GM12892 (cell line): ENCODE results near the gene ETNK1. TPM values are rescaled to one million over a fixed set of nuclear protein-coding genes. Genes with fewer than 3 reads are reported as not detected.
"Not testable (repeated sequence)": the region's sequence is repeated elsewhere in the genome, so short reads cannot be mapped to it uniquely, and the experiment has no call there.

Source experiments
- DNase-seq: peaks from one replicate; pipeline ENCODE4 v3.0.0; 2011; ENCODE audit not compliant: insufficient read length
- FAIRE-seq: peaks from 2 replicates; lab custom pipeline; 2011; peaks lifted over from hg19 to GRCh38; lab: Jason Lieb, UNC
- POLR2A ChIP-seq: IDR thresholded peaks from 2 replicates; pipeline ENCODE4 v1.6.1; 2011; ENCODE audit warnings: low read depth, low read length, control low read depth
- POLR2AphosphoS5 ChIP-seq: IDR thresholded peaks from 2 replicates; pipeline ENCODE4 v1.6.1; 2011; ENCODE audit warnings: low read depth, low read length, control low read depth
- TAF1 ChIP-seq: IDR thresholded peaks from 2 replicates; pipeline ENCODE4 v1.6.1; 2011; ENCODE audit warnings: low read depth, mild to moderate bottlenecking, control low read depth, low read length, borderline replicate concordance
- polyA plus RNA-seq: library from polyadenylated mRNA; unstranded; fragments of >200 nt; gene quantifications from one replicate; pipeline ENCODE4 v1.2.1, GENCODE V29; 2012; ENCODE audit warnings: missing spikeins, inconsistent platforms; ENCODE audit not compliant: missing spikeins

ETNK1 gene
- polyA plus RNA-seq, result 28.4 TPM

GRCh38 chr12:22624870-22625761 lies at the start of gene ETNK1:
Gene ETNK1 (plus strand): TSS chr12:22625171. CDS start chr12:22625431, 260 bp downstream.
- DNase-seq (peak; percentile 60), FAIRE-seq (peak; percentile 96)
- TF ChIP-seq POLR2AphosphoS5, result peak; percentile 76; the same call in 1 of the 2 replicates
- TF ChIP-seq POLR2A, result peak; percentile 90
- TF ChIP-seq TAF1, result peak; percentile 75; the same call in 1 of the 2 replicates

GRCh38 chr12:22576065-22576464 lies 48.9 kb upstream of the ETNK1 start:
- FAIRE-seq (no peak), DNase-seq (no peak)
- TF ChIP-seq POLR2AphosphoS5, result no peak
- no peak for TF ChIP-seq POLR2A
- TF ChIP-seq TAF1, result no peak

GRCh38 chr12:22576473-22576872 lies 48.5 kb upstream of the ETNK1 start:
- DNase-seq (no peak), FAIRE-seq (no peak)
- TF ChIP-seq POLR2A (no peak), TAF1 (no peak), POLR2AphosphoS5 (no peak)

- no peak for TF ChIP-seq TAF1
- no peak for TF ChIP-seq POLR2AphosphoS5
- no peak for TF ChIP-seq POLR2A
- no peak for FAIRE-seq
These were observed 47.3 kb upstream of the ETNK1 start for GRCh38 chr12:22577667-22578066.

GRCh38 chr12:22578328-22578727 lies 46.6 kb upstream of the ETNK1 start:
- no peak for FAIRE-seq
- no peak for TF ChIP-seq POLR2AphosphoS5
- TF ChIP-seq TAF1, result no peak
- no peak for TF ChIP-seq POLR2A
- DNase-seq, result no peak

More at GRCh38 chr12:22577667-22578066, 47.3 kb upstream of the ETNK1 start:
- no peak for DNase-seq

- no peak for DNase-seq
These were observed 36.2 kb upstream of the ETNK1 start for GRCh38 chr12:22588817-22589216.

GRCh38 chr12:22593864-22594263 lies 31.1 kb upstream of the ETNK1 start:
- FAIRE-seq (no peak), DNase-seq (no peak)
- TF ChIP-seq TAF1 (no peak), POLR2A (no peak), POLR2AphosphoS5 (no peak)

More at GRCh38 chr12:22588817-22589216, 36.2 kb upstream of the ETNK1 start:
- TF ChIP-seq POLR2A, result no peak
- no peak for TF ChIP-seq TAF1
- no peak for TF ChIP-seq POLR2AphosphoS5
- FAIRE-seq, result no peak

- not testable (repeated sequence) for FAIRE-seq, DNase-seq
These were observed 27.4 kb upstream of the ETNK1 start for GRCh38 chr12:22597539-22597938.

- FAIRE-seq (no peak), DNase-seq (no peak)
- no peak for TF ChIP-seq POLR2A
- TF ChIP-seq POLR2AphosphoS5, result no peak
- TF ChIP-seq TAF1, result no peak
These were observed 26.7 kb upstream of the ETNK1 start for GRCh38 chr12:22598141-22598762.

GRCh38 chr12:22598763-22599161 lies 26.2 kb upstream of the ETNK1 start:
- TF ChIP-seq POLR2A (no peak), TAF1 (no peak), POLR2AphosphoS5 (no peak)
- DNase-seq, result no peak
- no peak for FAIRE-seq

GRCh38 chr12:22600181-22600580 lies 24.8 kb upstream of the ETNK1 start:
- TF ChIP-seq POLR2A (no peak), TAF1 (no peak)
- FAIRE-seq (no peak), DNase-seq (no peak)

GRCh38 chr12:22609501-22609900 lies 15.5 kb upstream of the ETNK1 start:
- FAIRE-seq (no peak), DNase-seq (no peak)
- no peak for TF ChIP-seq POLR2A
- TF ChIP-seq POLR2AphosphoS5, result no peak
- TF ChIP-seq TAF1, result no peak
